Skeletal muscle satellite cell (primary cell): ENCODE results near the gene EHMT1.
A peak's percentile ranks its signal among the peaks of the same experiment; 100 is the strongest.
"Not testable (repeated sequence)": the region's sequence is repeated elsewhere in the genome, so short reads cannot be mapped to it uniquely, and the experiment has no call there.

ENCODE experiments used
- H3K27me3 ChIP-seq: 2 replicates; pipeline ENCODE4 v1.7.0; 2013; ENCODE audit warnings: low read length; ENCODE audit not compliant: control insufficient read depth, insufficient read depth
- H3K36me3 ChIP-seq: 2 replicates; pipeline ENCODE4 v1.7.0; 2013; ENCODE audit warnings: mild to moderate bottlenecking, control low read depth, low read length; ENCODE audit not compliant: insufficient read depth
- H3K4me1 ChIP-seq: 2 replicates; pipeline ENCODE4 v1.7.0; 2013; ENCODE audit warnings: low read length; ENCODE audit not compliant: control insufficient read depth, insufficient read depth
- H3K4me2 ChIP-seq: 2 replicates; pipeline ENCODE4 v1.7.0; 2013; ENCODE audit warnings: mild to moderate bottlenecking, low read length
- H3K4me3 ChIP-seq: 2 replicates; pipeline ENCODE4 v1.7.0; 2013; ENCODE audit warnings: low read length
- H3K9ac ChIP-seq: 2 replicates; pipeline ENCODE4 v1.7.0; 2013; ENCODE audit warnings: mild to moderate bottlenecking, low read depth, low read length, moderate library complexity
- H3K9me3 ChIP-seq: replicated peaks from 2 replicates; pipeline ENCODE4 v1.7.0; 2013; ENCODE audit warnings: mild to moderate bottlenecking, control low read depth, low read length

The EHMT1 gene

DNA sequence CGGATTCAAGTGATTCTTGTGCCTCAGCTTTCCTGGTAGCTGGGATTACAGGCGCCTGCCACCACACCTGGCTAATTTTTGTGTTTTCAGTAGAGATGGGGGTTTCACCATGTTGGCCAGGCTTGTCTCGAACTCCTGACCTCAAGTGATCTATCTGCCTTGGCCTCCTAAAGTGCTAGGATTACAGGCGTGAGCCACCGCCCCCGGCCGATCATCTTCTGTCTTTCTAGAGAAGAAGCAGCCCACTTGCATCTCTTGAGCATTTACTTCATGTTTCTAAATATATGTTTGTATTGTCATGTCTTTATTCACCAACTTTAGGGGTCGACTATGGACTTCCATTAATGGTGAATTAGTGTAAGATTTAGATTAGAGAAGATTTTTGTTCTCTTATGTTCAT is 3.4 kb downstream of the EHMT1 start:
- not testable (repeated sequence) for H3K4me2 ChIP-seq, H3K27me3 ChIP-seq, H3K9me3 ChIP-seq, H3K4me3 ChIP-seq, H3K36me3 ChIP-seq, H3K9ac ChIP-seq
- peaks cover 20% of the 10 kb centered on the region for H3K4me1 ChIP-seq

DNA sequence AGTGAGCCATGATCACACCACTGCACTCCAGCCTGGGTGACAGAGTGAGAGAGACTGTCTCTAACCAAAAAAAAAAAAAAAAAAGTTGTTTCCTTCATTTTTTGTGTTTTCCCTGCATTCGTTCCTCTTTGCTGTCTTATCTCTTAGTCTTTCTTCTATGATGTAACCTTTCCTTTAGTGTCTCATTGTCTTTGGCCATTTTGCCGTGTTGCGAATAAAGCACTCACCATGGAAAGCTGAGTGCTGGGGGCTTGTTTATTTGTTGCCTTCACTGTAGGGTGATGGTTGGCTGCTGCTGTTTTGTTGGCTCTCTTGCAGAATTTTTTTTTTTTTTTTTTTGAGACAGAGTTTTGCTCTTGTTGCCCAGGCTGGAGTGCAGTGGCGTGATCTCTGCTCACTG is 7.7 kb downstream of the EHMT1 start:
- no peak overlapping the region for H3K4me3 ChIP-seq
- no peak overlapping the region for H3K9ac ChIP-seq
- no peaks in the 10 kb centered on the region for H3K27me3 ChIP-seq
- H3K4me1 ChIP-seq = peaks cover 22% of the 10 kb centered on the region
- H3K4me2 ChIP-seq = no peak overlapping the region
- H3K36me3 ChIP-seq = peaks cover 3% of the 10 kb centered on the region
- H3K9me3 ChIP-seq = no peaks in the 10 kb centered on the region

DNA sequence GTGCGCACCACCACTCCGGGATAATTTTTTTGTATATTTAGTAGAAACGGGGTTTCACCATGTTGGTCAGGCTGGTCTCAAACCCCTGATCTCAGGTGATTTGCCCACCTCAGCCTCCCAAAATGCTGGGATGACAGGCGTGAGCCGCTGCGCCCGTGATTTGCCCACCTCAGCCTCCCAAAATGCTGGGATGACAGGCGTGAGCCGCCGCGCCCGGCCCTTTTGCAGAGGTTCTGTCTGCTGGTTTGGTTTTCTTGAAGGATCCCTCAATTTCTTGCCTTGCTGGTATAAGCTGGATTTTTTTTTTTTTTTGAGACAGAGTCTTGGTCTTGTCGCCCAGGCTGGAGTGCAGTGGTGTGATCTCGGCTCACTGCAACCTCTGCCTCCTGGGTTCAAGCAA is 8.6 kb downstream of the EHMT1 start:
- H3K9me3 ChIP-seq, H3K36me3 ChIP-seq, H3K4me2 ChIP-seq, H3K4me3 ChIP-seq, H3K27me3 ChIP-seq, H3K9ac ChIP-seq: not testable (repeated sequence)
- peaks cover 27% of the 10 kb centered on the region for H3K4me1 ChIP-seq

DNA sequence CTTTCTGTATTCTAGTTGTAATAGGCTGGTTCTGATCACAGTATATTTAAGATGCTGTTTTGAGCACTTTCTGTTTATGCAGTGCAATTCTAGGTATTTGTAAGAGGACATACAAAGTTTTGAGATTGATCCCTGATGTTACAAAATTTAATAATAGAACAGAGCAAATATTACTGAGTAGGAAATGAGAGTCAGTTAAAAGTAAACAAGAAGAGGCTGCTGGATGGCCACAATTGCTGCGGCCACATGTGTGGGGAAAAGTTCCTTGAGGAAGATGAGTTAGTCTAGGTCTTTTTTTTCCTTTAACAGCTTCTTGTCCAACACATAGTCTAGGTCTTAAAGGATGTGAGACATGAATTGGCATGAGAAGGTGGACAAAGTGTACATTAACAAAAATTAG is 11.3 kb downstream of the EHMT1 start:
- no peak overlapping the region for H3K4me3 ChIP-seq
- H3K36me3 ChIP-seq = no peaks in the 10 kb centered on the region
- H3K9ac ChIP-seq = no peak overlapping the region
- H3K9me3 ChIP-seq = no peaks in the 10 kb centered on the region
- no peak overlapping the region for H3K4me2 ChIP-seq
- no peaks in the 10 kb centered on the region for H3K27me3 ChIP-seq
- peaks cover 35% of the 10 kb centered on the region for H3K4me1 ChIP-seq

DNA sequence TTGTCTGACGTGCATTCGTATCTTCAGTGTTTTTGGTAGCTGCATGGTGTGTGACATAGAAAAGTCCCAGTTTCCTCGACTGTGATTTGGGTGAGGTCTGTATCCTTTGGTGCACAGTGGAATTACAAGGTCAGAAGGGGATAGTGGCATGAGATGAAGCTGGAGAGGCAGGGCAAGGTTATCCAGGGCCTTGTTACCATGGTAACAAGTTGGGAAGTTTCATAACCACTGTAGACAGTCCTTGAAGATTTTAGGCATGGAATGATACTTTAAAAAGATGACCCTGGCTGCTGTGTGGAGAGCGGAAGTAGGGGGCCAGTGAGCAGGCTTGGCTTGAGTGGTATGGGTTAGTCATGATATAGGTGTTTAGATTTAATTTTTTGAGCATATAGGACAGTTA is 11.9 kb downstream of the EHMT1 start:
- H3K9ac ChIP-seq = no peak overlapping the region
- H3K4me1 ChIP-seq = peaks cover 35% of the 10 kb centered on the region
- H3K9me3 ChIP-seq = no peaks in the 10 kb centered on the region
- no peak overlapping the region for H3K4me3 ChIP-seq
- H3K4me2 ChIP-seq = no peak overlapping the region
- no peaks in the 10 kb centered on the region for H3K36me3 ChIP-seq
- H3K27me3 ChIP-seq = no peaks in the 10 kb centered on the region

DNA sequence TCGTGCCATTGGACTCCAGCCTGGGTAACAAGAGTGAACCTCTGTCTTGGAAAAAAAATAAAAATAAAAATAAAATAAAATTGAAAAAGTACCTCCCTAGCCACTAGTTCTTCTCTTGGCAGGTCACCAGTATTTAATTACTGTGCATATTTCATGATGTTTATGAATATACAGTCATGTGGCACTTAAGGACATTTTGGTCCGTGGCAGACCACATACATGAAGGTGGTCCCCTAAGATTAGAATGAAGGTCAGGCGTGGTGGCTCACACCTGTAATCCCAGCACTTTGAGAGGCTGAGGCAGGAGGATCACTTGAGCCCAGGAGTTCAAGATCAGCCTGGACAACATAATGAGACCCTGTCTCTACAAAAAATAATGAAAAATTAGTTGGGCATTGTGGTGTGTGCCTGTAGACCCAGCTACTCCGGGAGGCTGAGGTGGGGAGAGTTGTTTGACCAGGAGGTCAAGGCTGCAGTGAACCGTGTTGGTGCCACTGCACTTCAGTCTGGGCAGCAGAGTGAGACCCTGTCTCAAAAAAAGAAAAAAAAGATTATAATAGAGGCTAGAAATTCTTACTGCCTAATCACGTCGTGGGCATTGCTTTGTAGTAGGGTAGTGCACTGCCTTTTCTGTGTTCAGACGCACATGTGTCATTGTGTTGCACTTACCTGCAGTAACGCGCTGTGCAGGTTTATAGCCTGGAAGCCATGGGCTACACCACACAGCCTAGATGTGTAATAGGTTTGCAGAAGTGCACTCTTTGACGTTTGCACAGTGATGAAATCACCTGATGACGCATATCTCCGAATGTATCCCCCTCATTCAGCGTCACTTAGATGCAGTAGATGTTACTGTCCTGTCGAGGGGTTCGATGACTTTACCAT is 12.8 kb downstream of the EHMT1 start:
- Histone ChIP-seq H3K9me3 (no peaks in the 10 kb centered on the region), H3K4me1 (peaks cover 35% of the 10 kb centered on the region), H3K36me3 (no peaks in the 10 kb centered on the region), H3K4me3 (no peak overlapping the region), H3K27me3 (no peaks in the 10 kb centered on the region), H3K4me2 (no peak overlapping the region), H3K9ac (no peak overlapping the region)

DNA sequence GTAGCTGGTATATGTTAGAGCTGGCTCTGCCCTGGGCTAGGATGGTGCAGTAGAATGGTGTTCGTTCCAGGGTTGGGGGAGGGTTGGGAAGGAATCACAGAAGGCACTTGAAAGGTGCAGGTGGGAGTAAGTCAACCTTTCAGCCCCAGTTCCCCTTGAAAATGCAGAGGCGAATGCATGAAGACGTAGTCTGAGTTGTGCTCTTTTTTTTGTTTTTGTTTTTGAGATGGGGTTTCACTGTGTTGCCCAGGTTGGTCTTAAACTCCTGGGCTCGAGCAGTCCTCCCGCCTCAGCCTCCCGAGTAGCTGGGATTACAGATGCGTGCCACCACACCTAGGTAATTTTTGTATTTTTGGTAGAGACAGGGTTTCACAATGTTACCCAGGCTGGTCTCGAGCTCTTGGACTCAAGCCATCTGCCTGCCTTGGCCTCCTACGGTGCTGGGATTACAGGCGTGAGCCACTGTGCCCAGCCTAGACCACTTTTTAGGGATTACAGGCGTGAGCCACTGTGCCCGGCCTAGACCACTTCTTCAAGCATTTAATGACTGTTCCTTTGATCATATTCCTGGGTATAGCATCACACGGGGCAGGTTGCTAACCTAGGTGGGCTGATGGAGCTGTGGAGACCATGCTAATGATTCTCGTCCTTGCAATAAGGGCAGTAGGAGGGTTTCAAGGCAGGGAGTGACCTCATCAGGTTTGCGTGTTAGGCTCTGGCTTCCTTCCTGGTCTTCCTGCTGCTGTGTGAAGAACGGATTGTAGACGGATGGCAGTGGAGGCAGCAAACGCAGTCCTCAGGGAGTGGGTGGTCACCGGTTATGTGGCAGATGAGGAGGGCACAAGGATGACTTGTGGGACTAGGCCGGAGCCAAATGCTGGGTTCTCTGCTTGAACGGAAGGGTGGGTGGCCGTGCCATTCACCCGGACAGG is 13.7 kb downstream of the EHMT1 start:
- Histone ChIP-seq H3K4me1 (peaks cover 35% of the 10 kb centered on the region), H3K4me3 (no peak overlapping the region), H3K36me3 (no peaks in the 10 kb centered on the region), H3K4me2 (peak overlapping the region; percentile 39), H3K9me3 (no peaks in the 10 kb centered on the region), H3K9ac (no peak overlapping the region), H3K27me3 (no peaks in the 10 kb centered on the region)

DNA sequence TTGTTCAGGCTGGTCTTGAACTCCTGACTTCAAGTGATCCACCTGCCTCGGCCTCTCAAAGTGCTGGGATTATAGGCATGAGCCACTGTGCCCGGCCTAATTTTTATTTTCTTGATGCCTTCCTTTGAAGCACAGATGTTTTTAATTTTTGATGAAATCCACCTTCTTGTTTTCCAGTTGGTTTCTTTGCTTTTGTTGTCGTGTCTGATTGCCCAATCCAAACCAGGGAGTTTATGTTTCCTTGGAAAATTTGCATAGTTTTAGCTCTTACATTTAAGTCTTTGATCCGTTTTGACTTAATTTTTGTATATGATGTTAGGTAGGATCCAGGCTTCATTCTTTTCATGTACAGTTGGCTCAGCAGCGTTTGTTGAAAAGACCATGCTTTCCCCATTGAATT is 15.2 kb downstream of the EHMT1 start:
- no peaks in the 10 kb centered on the region for H3K36me3 ChIP-seq
- H3K4me1 ChIP-seq = peaks cover 23% of the 10 kb centered on the region
- no peaks in the 10 kb centered on the region for H3K27me3 ChIP-seq
- no peaks in the 10 kb centered on the region for H3K9me3 ChIP-seq
- no peak overlapping the region for H3K4me3 ChIP-seq
- H3K4me2 ChIP-seq = no peak overlapping the region
- H3K9ac ChIP-seq = no peak overlapping the region

DNA sequence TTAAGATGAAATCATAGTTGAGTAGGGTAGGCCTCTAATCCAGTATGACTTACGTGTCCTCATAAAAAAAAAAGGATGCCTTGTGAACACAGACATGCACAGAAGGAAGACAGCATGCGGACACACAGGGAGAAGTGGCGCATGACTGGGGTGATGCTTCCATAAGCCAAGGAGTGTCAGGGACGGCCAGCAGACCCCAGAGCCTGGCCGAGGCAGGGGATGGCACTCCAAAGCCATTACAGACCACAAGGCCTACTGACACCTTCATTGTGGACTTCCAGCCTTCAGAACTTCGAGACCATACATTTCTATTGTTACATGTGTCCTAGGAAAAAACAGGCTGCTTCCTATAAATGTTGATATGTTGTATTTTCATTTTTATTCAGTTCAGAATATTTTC is 19.9 kb downstream of the EHMT1 start:
- H3K4me1 ChIP-seq = no peaks in the 10 kb centered on the region
- no peaks in the 10 kb centered on the region for H3K27me3 ChIP-seq
- no peak overlapping the region for H3K9ac ChIP-seq
- no peak overlapping the region for H3K4me3 ChIP-seq
- no peaks in the 10 kb centered on the region for H3K9me3 ChIP-seq
- H3K4me2 ChIP-seq = no peak overlapping the region
- H3K36me3 ChIP-seq = peaks cover 10% of the 10 kb centered on the region

DNA sequence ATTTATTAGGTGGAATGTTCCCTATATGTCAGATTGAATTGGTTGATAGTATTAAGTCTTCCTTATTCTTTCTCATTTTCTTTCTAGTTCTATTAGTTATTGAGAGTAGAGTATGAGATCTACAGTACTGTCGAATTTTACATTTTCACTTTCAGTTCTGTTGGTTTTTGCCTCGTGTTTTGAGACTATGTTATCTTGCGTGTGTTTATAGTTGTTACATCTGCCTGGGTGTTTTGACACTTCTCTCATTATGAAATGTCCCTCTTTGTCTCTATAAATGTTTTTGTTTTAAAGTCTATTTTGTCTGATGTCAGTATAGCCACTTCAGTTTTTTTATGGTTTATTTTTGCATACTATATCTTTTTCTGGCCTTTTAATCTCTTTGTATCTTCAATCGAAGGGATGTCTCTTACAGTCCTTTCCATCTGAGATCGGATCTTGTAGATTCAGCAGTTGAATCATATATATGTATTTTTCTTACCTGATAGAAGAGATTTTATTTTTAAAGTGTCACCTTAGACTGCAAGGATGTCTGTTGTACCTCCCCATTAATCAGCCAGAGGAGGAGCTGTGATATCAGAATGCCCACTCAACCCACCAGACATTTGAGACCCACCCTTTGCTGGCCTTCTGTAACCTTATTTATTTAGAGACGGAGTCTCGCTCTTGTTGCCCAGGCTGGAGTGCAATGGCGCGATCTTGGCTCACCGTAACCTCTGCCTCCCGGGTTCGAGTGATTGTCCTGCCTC is 20.7 kb downstream of the EHMT1 start:
- no peaks in the 10 kb centered on the region for H3K4me1 ChIP-seq
- H3K9ac ChIP-seq = no peak overlapping the region
- H3K36me3 ChIP-seq = peaks cover 10% of the 10 kb centered on the region
- no peak overlapping the region for H3K4me2 ChIP-seq
- no peaks in the 10 kb centered on the region for H3K27me3 ChIP-seq
- H3K4me3 ChIP-seq = no peak overlapping the region
- no peaks in the 10 kb centered on the region for H3K9me3 ChIP-seq

DNA sequence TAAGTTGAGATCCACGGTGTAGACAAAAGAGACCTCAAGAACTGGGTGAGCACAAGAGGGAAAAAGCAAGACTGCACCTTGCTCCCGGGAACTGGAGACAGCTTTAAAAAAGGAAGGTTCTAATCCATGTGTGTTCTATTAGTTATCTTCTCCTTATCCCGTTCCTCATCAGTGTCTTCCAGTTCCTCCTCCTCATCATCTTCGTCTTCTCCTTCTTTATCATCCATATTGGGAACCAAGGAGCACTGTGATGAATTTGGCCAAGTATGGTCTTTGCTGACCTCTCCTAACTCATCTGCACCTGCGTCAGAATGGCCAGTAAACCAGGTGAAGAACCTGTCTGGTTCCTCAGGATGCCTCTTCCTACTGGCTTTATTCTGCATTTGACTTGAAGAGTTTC is 22.1 kb downstream of the EHMT1 start:
- H3K27me3 ChIP-seq = no peaks in the 10 kb centered on the region
- H3K36me3 ChIP-seq = peaks cover 10% of the 10 kb centered on the region
- no peaks in the 10 kb centered on the region for H3K9me3 ChIP-seq
- no peak overlapping the region for H3K4me2 ChIP-seq
- no peaks in the 10 kb centered on the region for H3K4me1 ChIP-seq
- H3K9ac ChIP-seq = no peak overlapping the region
- no peak overlapping the region for H3K4me3 ChIP-seq
